ENCODE data around the gene AHCYL1.
A peak's percentile ranks its signal among the peaks of the same experiment; 100 is the strongest.
"Not testable (repeated sequence)": the region's sequence is repeated elsewhere in the genome, so short reads cannot be mapped to it uniquely, and the experiment has no call there.

AHCYL1 gene

GRCh38 chr1:110019770-110020169 is 35.2 kb downstream of the AHCYL1 start:
- peaks cover 100% of the 10 kb centered on the region for H3K36me3 ChIP-seq (ENCODE audit: insufficient read depth, insufficient read length, low read length)
- H3K4me1 ChIP-seq (ENCODE audit: insufficient read depth, insufficient read length): no peaks in the 10 kb centered on the region
- no peak for TF ChIP-seq YY1 (IDR thresholded peaks at IDR 0.05; ENCODE audit: insufficient read depth, insufficient read length)
- no peak for TF ChIP-seq SUZ12 (IDR thresholded peaks at IDR 0.05; ENCODE audit: extremely low read depth, insufficient read depth, insufficient read length)
- no peak for TF ChIP-seq ZNF274 (IDR thresholded peaks at IDR 0.05; ENCODE audit: low read depth, low read length)
- no peaks in the 10 kb centered on the region for H3K9me3 ChIP-seq (ENCODE audit: insufficient read depth, low read length)
- no peak for DNase-seq (ENCODE audit: low read depth, low spot score)
- no peaks in the 10 kb centered on the region for H3K27me3 ChIP-seq (ENCODE audit: insufficient read depth, insufficient read length)
- no peak overlapping the region for H3K4me3 ChIP-seq (ENCODE audit: insufficient read length, low read depth)
- H3K9ac ChIP-seq (ENCODE audit: insufficient read length, low read depth): no peak overlapping the region

- Histone ChIP-seq H3K9me3 (ENCODE audit: insufficient read depth, low read length) (no peaks in the 10 kb centered on the region), H3K4me1 (ENCODE audit: insufficient read depth, insufficient read length) (no peaks in the 10 kb centered on the region), H3K36me3 (ENCODE audit: insufficient read depth, insufficient read length, low read length) (peaks cover 91% of the 10 kb centered on the region), H3K9ac (ENCODE audit: insufficient read length, low read depth) (no peak overlapping the region), H3K27me3 (ENCODE audit: insufficient read depth, insufficient read length) (no peaks in the 10 kb centered on the region), H3K4me3 (ENCODE audit: insufficient read length, low read depth) (no peak overlapping the region)
- DNase-seq (ENCODE audit: low read depth, low spot score): no peak
- TF ChIP-seq ZNF274 (IDR thresholded peaks at IDR 0.05; ENCODE audit: low read depth, low read length): no peak
- TF ChIP-seq YY1 (IDR thresholded peaks at IDR 0.05; ENCODE audit: insufficient read depth, insufficient read length): no peak
- TF ChIP-seq SUZ12 (IDR thresholded peaks at IDR 0.05; ENCODE audit: extremely low read depth, insufficient read depth, insufficient read length): no peak
Measured at GRCh38 chr1:110021285-110021684, 36.7 kb downstream of the AHCYL1 start.

- Histone ChIP-seq H3K36me3 (ENCODE audit: insufficient read depth, insufficient read length, low read length) (peaks cover 58% of the 10 kb centered on the region), H3K9ac (ENCODE audit: insufficient read length, low read depth) (no peak overlapping the region), H3K27me3 (ENCODE audit: insufficient read depth, insufficient read length) (no peaks in the 10 kb centered on the region), H3K4me1 (ENCODE audit: insufficient read depth, insufficient read length) (no peaks in the 10 kb centered on the region), H3K9me3 (ENCODE audit: insufficient read depth, low read length) (no peaks in the 10 kb centered on the region), H3K4me3 (ENCODE audit: insufficient read length, low read depth) (no peak overlapping the region)
- no peak for DNase-seq (ENCODE audit: low read depth, low spot score)
- TF ChIP-seq SUZ12 (IDR thresholded peaks at IDR 0.05; ENCODE audit: extremely low read depth, insufficient read depth, insufficient read length) (no peak), ZNF274 (IDR thresholded peaks at IDR 0.05; ENCODE audit: low read depth, low read length) (no peak), YY1 (IDR thresholded peaks at IDR 0.05; ENCODE audit: insufficient read depth, insufficient read length) (no peak)
Measured at GRCh38 chr1:110024613-110025012, 40.0 kb downstream of the AHCYL1 start.

DNA sequence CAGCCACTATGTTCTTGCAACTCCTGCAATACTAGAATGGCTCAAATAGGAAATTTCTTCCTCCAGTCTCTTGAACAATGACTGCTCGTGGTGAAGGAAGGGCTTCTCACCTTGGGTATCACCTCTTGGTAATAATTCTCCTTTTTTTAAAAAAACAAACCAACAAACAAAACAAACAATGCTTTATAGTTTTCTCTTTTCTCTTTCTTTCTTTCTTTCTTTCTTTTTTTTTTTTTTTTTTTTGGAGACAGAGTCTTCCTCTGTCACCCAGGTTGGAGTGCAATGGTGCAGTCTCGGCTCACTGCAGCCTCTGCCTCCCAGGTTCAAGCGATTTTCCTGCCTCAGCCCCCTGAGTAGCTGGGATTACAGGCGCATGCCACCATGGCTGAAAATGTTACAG is 46.1 kb downstream of the AHCYL1 start:
- not testable (repeated sequence) for H3K9ac ChIP-seq (ENCODE audit: insufficient read length, low read depth); H3K27me3 ChIP-seq (ENCODE audit: insufficient read depth, insufficient read length); H3K36me3 ChIP-seq (ENCODE audit: insufficient read depth, insufficient read length, low read length); DNase-seq (ENCODE audit: low read depth, low spot score); H3K9me3 ChIP-seq (ENCODE audit: insufficient read depth, low read length); H3K4me1 ChIP-seq (ENCODE audit: insufficient read depth, insufficient read length); H3K4me3 ChIP-seq (ENCODE audit: insufficient read length, low read depth)

DNA sequence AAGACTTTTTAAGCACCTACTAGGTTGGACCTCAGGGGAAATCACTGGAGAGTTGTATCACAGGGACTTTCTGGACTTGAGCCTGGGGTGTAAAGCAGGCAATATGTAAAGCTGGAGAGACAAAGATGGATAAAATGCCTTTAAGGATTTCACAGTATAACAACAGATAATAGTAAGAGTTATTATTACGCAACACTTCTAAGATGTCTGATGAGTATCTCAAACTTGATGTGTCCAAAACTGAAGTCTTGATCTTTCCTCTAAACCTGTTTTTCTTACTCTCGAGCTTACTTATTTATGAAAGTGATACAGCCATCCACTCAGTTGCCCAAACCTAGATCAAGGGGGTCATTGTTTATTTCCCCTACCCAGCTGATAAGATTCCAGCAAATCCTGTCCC is 47.8 kb downstream of the AHCYL1 start:
- no peaks in the 10 kb centered on the region for H3K27me3 ChIP-seq (ENCODE audit: insufficient read depth, insufficient read length)
- no peaks in the 10 kb centered on the region for H3K4me1 ChIP-seq (ENCODE audit: insufficient read depth, insufficient read length)
- no peak for DNase-seq (ENCODE audit: low read depth, low spot score)
- no peak overlapping the region for H3K9ac ChIP-seq (ENCODE audit: insufficient read length, low read depth)
- H3K36me3 ChIP-seq (ENCODE audit: insufficient read depth, insufficient read length, low read length): peaks cover 12% of the 10 kb centered on the region
- no peak overlapping the region for H3K4me3 ChIP-seq (ENCODE audit: insufficient read length, low read depth)
- H3K9me3 ChIP-seq (ENCODE audit: insufficient read depth, low read length): no peaks in the 10 kb centered on the region
- no peak for TF ChIP-seq SUZ12 (IDR thresholded peaks at IDR 0.05; ENCODE audit: extremely low read depth, insufficient read depth, insufficient read length)
- no peak for TF ChIP-seq ZNF274 (IDR thresholded peaks at IDR 0.05; ENCODE audit: low read depth, low read length)
- no peak for TF ChIP-seq YY1 (IDR thresholded peaks at IDR 0.05; ENCODE audit: insufficient read depth, insufficient read length)

GRCh38 chr1:110033421-110033820 is 48.9 kb downstream of the AHCYL1 start:
- Histone ChIP-seq H3K9me3 (ENCODE audit: insufficient read depth, low read length) (no peaks in the 10 kb centered on the region), H3K9ac (ENCODE audit: insufficient read length, low read depth) (no peak overlapping the region), H3K4me3 (ENCODE audit: insufficient read length, low read depth) (no peak overlapping the region), H3K36me3 (ENCODE audit: insufficient read depth, insufficient read length, low read length) (peaks cover 22% of the 10 kb centered on the region), H3K4me1 (ENCODE audit: insufficient read depth, insufficient read length) (no peaks in the 10 kb centered on the region), H3K27me3 (ENCODE audit: insufficient read depth, insufficient read length) (no peaks in the 10 kb centered on the region)
- DNase-seq (ENCODE audit: low read depth, low spot score): no peak
- no peak for TF ChIP-seq SUZ12 (IDR thresholded peaks at IDR 0.05; ENCODE audit: extremely low read depth, insufficient read depth, insufficient read length)
- TF ChIP-seq ZNF274 (IDR thresholded peaks at IDR 0.05; ENCODE audit: low read depth, low read length): no peak
- TF ChIP-seq YY1 (IDR thresholded peaks at IDR 0.05; ENCODE audit: insufficient read depth, insufficient read length): no peak

DNA sequence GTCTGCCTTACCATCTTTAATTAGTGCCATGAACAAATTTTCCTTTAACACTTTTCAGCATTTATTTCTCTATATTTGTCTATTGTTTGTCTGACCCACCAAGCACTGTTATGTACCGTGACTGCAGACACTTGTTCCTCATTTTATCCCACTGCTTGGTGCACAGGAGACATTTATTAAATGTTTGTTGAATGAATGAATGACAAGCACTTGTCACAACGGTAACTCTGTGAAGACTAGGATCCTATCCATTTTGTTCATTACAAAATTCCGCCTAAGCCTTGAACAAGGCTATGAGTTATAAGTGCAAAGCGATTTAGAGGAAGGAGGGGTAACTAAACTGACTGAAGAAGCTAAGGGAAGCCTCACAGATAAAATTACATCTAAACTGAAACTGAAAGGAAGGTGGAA is 49.5 kb downstream of the AHCYL1 start:
- Histone ChIP-seq H3K4me3 (ENCODE audit: insufficient read length, low read depth) (peak overlapping the region; percentile 83), H3K9me3 (ENCODE audit: insufficient read depth, low read length) (no peaks in the 10 kb centered on the region), H3K9ac (ENCODE audit: insufficient read length, low read depth) (no peak overlapping the region), H3K36me3 (ENCODE audit: insufficient read depth, insufficient read length, low read length) (peaks cover 28% of the 10 kb centered on the region), H3K4me1 (ENCODE audit: insufficient read depth, insufficient read length) (no peaks in the 10 kb centered on the region), H3K27me3 (ENCODE audit: insufficient read depth, insufficient read length) (no peaks in the 10 kb centered on the region)
- DNase-seq (ENCODE audit: low read depth, low spot score): no peak
- no peak for TF ChIP-seq YY1 (IDR thresholded peaks at IDR 0.05; ENCODE audit: insufficient read depth, insufficient read length)
- no peak for TF ChIP-seq SUZ12 (IDR thresholded peaks at IDR 0.05; ENCODE audit: extremely low read depth, insufficient read depth, insufficient read length)
- no peak for TF ChIP-seq ZNF274 (IDR thresholded peaks at IDR 0.05; ENCODE audit: low read depth, low read length)
